WERI-Rb-1 (cell line): Measurements from ENCODE around the gene TMTC1.

ENCODE experiments used
- DNase-seq: peaks from one replicate; pipeline ENCODE4 v3.0.0-alpha.2; 2020
- H3K27ac ChIP-seq: fragments of 250-450 bp; sonication (Bioruptor Pico); 2 replicates; pipeline ENCODE4 v1.5.1; 2020; ENCODE audit warnings: mild to moderate bottlenecking, moderate library complexity
- H3K27me3 ChIP-seq: fragments of 250-450 bp; sonication (Bioruptor Pico); 2 replicates; pipeline ENCODE4 v1.5.1; 2021; ENCODE audit warnings: mild to moderate bottlenecking, low read depth, moderate library complexity; ENCODE audit not compliant: insufficient read depth, severe bottlenecking
- H3K36me3 ChIP-seq: fragments of 250-450 bp; sonication (Bioruptor Pico); 2 replicates; pipeline ENCODE4 v1.5.1; 2020; ENCODE audit warnings: mild to moderate bottlenecking, moderate library complexity
- H3K4me3 ChIP-seq: 2 replicates; pipeline ENCODE4 v1.5.1; 2011; ENCODE audit warnings: low read depth, mild to moderate bottlenecking, control low read depth, low read length
- H3K9me3 ChIP-seq: fragments of 250-450 bp; sonication (Bioruptor Pico); 2 replicates; pipeline ENCODE4 v1.5.1; 2021; ENCODE audit warnings: mild to moderate bottlenecking, moderate library complexity; ENCODE audit not compliant: severe bottlenecking
- CTCF ChIP-seq: IDR thresholded peaks from 2 replicates; pipeline ENCODE4 v1.5.1; 2011; ENCODE audit warnings: low read depth, mild to moderate bottlenecking, control low read depth, inconsistent platforms, low read length

The TMTC1 gene

GRCh38 chr12:29614694-29615325 is 168.9 kb downstream of the TMTC1 start:
- Histone ChIP-seq H3K27ac (no peak overlapping the region), H3K9me3 (no peaks in the 10 kb centered on the region), H3K27me3 (no peaks in the 10 kb centered on the region), H3K4me3 (no peak overlapping the region), H3K36me3 (no peaks in the 10 kb centered on the region)
- TF ChIP-seq CTCF, result no peak
- DNase-seq, result no peak

GRCh38 chr12:29612912-29613311 is 170.8 kb downstream of the TMTC1 start:
- Histone ChIP-seq H3K4me3 (no peak overlapping the region), H3K36me3 (no peaks in the 10 kb centered on the region), H3K9me3 (no peaks in the 10 kb centered on the region), H3K27ac (no peak overlapping the region), H3K27me3 (no peaks in the 10 kb centered on the region)
- TF ChIP-seq CTCF, result no peak
- DNase-seq, result no peak

- DNase-seq, result no peak
- Histone ChIP-seq H3K27ac (no peak overlapping the region), H3K4me3 (no peak overlapping the region), H3K27me3 (no peaks in the 10 kb centered on the region), H3K36me3 (no peaks in the 10 kb centered on the region), H3K9me3 (no peaks in the 10 kb centered on the region)
- no peak for TF ChIP-seq CTCF
These were observed 171.8 kb downstream of the TMTC1 start for GRCh38 chr12:29611906-29612305.

GRCh38 chr12:29610473-29611170 is 173.1 kb downstream of the TMTC1 start:
- H3K27ac ChIP-seq, result no peak overlapping the region
- H3K9me3 ChIP-seq, result no peaks in the 10 kb centered on the region
- no peak overlapping the region for H3K4me3 ChIP-seq
- H3K27me3 ChIP-seq, result no peaks in the 10 kb centered on the region
- no peak for TF ChIP-seq CTCF
- DNase-seq, result no peak
- H3K36me3 ChIP-seq, result no peaks in the 10 kb centered on the region

- H3K4me3 ChIP-seq, result no peak overlapping the region
- DNase-seq, result no peak
- H3K36me3 ChIP-seq, result no peaks in the 10 kb centered on the region
- H3K9me3 ChIP-seq, result no peaks in the 10 kb centered on the region
- H3K27me3 ChIP-seq, result no peaks in the 10 kb centered on the region
- H3K27ac ChIP-seq, result no peak overlapping the region
- no peak for TF ChIP-seq CTCF
These were observed 174.1 kb downstream of the TMTC1 start for GRCh38 chr12:29609431-29610215.
